Ovary (tissue), 3 donors: Measurements from ENCODE around the gene KIF23.

ENCODE experiments used
- CTCF ChIP-seq, 3 donors: fragments of 450-650 bp in 2 of 3; fragments of 200-600 bp in 1 of 3; IDR thresholded peaks; one replicate each; pipeline versions ENCODE4 v1.5.1 to v1.8.0; 2016 to 2022; ENCODE audit warnings: antibody characterized with exemption in 3 of 3, mild to moderate bottlenecking in 1 of 3
- EP300 ChIP-seq: sonication (generic); formaldehyde crosslinking; IDR thresholded peaks from one replicate; pipeline ENCODE4 v1.6.1; 2017; ENCODE audit warnings: antibody characterized with exemption
- POLR2A ChIP-seq: fragments of 450-650 bp; IDR thresholded peaks from one replicate; pipeline ENCODE4 v1.6.1; 2017; ENCODE audit warnings: antibody characterized with exemption, mild to moderate bottlenecking, moderate library complexity
- donor health status: DM: no; HTN: no; CAD: no.

- TF ChIP-seq POLR2A: no peak
- no peak for TF ChIP-seq CTCF (IDR thresholded peaks at IDR 0.05)
- no peak for TF ChIP-seq EP300
Observed at GRCh38 chr15:69456208-69457166, 42.3 kb downstream of the KIF23 start.
